IMR-90 (cell line): ENCODE results near the gene LRRC75A.

Experiments
- CEBPB ChIP-seq: IDR thresholded peaks from 2 replicates; pipeline ENCODE4 v1.6.1; 2012; ENCODE audit warnings: low read depth, low read length, improper control_type of control experiment
- ELK1 ChIP-seq: fragments of 150-350 bp; IDR thresholded peaks from 2 replicates; pipeline ENCODE4 v1.6.1; 2016; ENCODE audit warnings: low read depth, mild to moderate bottlenecking, low read length, moderate library complexity, borderline replicate concordance
- MAFK ChIP-seq: IDR thresholded peaks from 2 replicates; pipeline ENCODE4 v1.6.1; 2012; ENCODE audit warnings: low read depth, low read length, improper control_type of control experiment
- MAZ ChIP-seq: IDR thresholded peaks from 2 replicates; pipeline ENCODE4 v1.6.1; 2012; ENCODE audit warnings: low read depth, mild to moderate bottlenecking, low read length, improper control_type of control experiment, moderate library complexity, borderline replicate concordance
- RFX5 ChIP-seq: IDR thresholded peaks from 2 replicates; pipeline ENCODE4 v1.8.0; 2012; ENCODE audit warnings: low read depth, mild to moderate bottlenecking, low read length, moderate library complexity
- SMC3 ChIP-seq: fragments of 150-350 bp; IDR thresholded peaks from 2 replicates; pipeline ENCODE4 v1.6.1; 2016; ENCODE audit warnings: low read depth, mild to moderate bottlenecking, antibody characterized with exemption, low read length, moderate library complexity
- USF2 ChIP-seq: fragments of 150-350 bp; IDR thresholded peaks from 2 replicates; pipeline ENCODE4 v1.6.1; 2017; ENCODE audit warnings: mild to moderate bottlenecking, antibody characterized with exemption, low read length, low read depth
- TF ChIP-seq, protein P1 (sequence below): conservative IDR thresholded peaks from 2 replicates; pipeline ENCODE4 v1.5.1; 2012; ENCODE audit warnings: mild to moderate bottlenecking, low read depth, low read length, improper control_type of control experiment

DNA sequence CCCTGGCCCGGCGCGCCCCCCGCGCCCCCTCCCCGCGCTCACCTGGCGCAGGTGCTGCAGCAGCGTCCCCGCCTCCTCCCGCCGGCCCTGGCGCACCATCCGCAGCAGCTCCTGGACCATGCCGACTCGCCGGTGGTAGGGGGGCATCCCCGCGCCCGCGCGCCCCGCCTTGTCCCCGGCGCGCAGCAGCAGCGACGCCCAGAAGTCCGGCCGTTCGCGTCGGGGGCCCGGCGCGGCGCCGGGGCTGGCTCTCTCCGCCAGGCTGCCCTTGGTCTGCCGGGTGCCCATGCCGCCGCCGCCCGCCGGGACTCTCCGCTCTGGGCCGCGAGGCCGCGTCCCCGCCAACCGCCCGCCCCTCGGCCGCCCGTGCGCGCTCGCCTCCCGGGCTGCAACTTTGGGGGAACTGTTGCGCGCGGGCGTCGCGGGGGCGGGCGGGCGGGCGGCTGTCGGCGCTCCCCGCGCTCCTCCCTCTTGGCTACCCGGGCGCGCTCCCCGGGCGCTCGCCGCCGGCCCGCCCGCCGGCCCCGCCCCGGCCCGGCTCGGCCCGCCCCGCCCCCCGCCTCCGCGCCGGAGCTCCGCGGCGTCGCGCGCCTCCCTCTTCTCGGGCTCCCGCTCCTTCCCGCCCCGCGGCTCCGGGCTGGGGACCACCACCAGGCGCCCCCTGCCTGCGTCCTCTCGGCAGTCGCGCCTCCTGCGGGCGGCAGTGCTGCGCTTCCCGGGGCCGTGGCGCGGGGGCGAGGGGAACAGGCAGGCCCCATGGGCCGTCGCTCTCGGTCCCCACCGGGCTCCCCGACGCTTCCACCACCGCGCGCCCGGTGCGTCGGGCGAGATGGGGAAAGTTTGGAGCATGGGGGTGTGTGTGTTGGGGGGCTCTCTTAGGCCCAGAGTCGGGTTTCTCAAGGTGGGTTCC lies at the start of gene LRRC75A:
- TF ChIP-seq, protein P1, sequence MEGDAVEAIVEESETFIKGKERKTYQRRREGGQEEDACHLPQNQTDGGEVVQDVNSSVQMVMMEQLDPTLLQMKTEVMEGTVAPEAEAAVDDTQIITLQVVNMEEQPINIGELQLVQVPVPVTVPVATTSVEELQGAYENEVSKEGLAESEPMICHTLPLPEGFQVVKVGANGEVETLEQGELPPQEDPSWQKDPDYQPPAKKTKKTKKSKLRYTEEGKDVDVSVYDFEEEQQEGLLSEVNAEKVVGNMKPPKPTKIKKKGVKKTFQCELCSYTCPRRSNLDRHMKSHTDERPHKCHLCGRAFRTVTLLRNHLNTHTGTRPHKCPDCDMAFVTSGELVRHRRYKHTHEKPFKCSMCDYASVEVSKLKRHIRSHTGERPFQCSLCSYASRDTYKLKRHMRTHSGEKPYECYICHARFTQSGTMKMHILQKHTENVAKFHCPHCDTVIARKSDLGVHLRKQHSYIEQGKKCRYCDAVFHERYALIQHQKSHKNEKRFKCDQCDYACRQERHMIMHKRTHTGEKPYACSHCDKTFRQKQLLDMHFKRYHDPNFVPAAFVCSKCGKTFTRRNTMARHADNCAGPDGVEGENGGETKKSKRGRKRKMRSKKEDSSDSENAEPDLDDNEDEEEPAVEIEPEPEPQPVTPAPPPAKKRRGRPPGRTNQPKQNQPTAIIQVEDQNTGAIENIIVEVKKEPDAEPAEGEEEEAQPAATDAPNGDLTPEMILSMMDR: 0 out of 2 replicates have a peak, but pooled peaks have one; percentile 17
- TF ChIP-seq MAFK (no peak), SMC3 (no peak), USF2 (no peak), RFX5 (no peak), CEBPB (no peak), MAZ (peak; percentile 37; the same call in 1 of the 2 replicates), ELK1 (no peak)
